ENCODE results near the gene TMEM101. TPM values are rescaled to one million over a fixed set of nuclear protein-coding genes. Genes with fewer than 3 reads are reported as not detected.

Gene TMEM101
- total and polyA plus RNA-seq, 2 of the 8 experiments (the other 6 are each of a cell fraction or from before 2014, with no cell fraction given), result 16.1 to 44.7 TPM

DNA sequence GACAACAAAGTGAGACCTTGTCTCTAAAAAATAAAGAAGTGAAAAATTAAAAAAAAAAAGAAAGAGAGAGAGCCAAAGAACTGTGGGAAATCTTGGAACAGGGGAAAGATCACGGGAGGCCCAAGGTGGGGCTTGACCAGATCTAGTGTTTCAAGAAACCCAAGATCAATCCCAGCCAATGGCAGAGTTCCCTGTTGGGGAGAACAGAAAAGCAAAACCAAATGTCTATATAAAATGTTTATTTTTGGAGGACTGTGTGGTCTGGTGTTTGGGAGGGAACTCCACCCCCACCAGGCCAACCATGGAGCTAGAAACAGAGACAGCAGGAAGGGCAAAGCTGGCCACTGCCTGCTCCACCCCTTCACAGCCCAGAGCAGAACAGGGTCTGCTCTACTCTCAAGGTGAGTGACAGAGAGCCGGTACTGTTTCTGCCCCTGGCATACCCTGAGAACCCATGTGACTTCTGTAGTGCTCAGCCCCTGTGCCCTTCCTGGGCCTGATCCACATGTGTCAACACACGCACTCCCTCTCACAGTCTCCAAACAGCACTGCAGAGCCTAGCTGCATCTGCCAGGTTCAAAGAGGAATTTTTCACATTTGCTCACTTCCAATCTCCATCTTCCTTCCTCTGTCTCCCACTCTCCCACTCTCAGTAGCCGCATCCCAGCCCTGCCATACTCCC, 3.7 kb downstream of the TMEM101 start (continued):
- TF ChIP-seq YY1 (IDR thresholded peaks at IDR 0.05; ENCODE audit: low read depth, low read length) (no peak), EGR1 (IDR thresholded peaks at IDR 0.05; ENCODE audit: borderline replicate concordance, low read depth, low read length) (no peak), GTF2F1 (IDR thresholded peaks at IDR 0.05; ENCODE audit: borderline replicate concordance, low read depth, low read length) (no peak), RNF2 (IDR thresholded peaks at IDR 0.05; ENCODE audit: borderline replicate concordance, low read depth, low read length, missing control alignments, poor library complexity, severe bottlenecking) (no peak), KDM4A (IDR thresholded peaks at IDR 0.05; ENCODE audit: low read depth, low read length, severe bottlenecking) (no peak), BACH1 (IDR thresholded peaks at IDR 0.05; ENCODE audit: low read length) (no peak)

Measured in H1 (cell line).